H9 (cell line): ENCODE measurements around the gene THRB. TPM values are rescaled to one million over a fixed set of nuclear protein-coding genes. Genes with fewer than 3 reads are reported as not detected.

Source experiments
- DNase-seq: peaks from one replicate; pipeline ENCODE4 v3.0.0-alpha.2; 2017
- H2AFZ ChIP-seq: one replicate; pipeline ENCODE4 v1.6.1; 2013; ENCODE audit warnings: mild to moderate bottlenecking, low read length, control low read depth, moderate library complexity
- H2AK5ac ChIP-seq: 2 replicates; pipeline ENCODE4 v1.6.1; 2013; ENCODE audit warnings: low read length, control low read depth, mixed read lengths; ENCODE audit not compliant: insufficient read length
- H2BK120ac ChIP-seq: one replicate; pipeline ENCODE4 v1.6.1; 2013; ENCODE audit warnings: low read depth, mild to moderate bottlenecking, low read length, control low read depth, inconsistent platforms; ENCODE audit not compliant: poor library complexity, severe bottlenecking
- H2BK12ac ChIP-seq: 2 replicates; pipeline ENCODE4 v1.6.1; 2013; ENCODE audit warnings: low read length, control low read depth, mixed read lengths, low read depth; ENCODE audit not compliant: insufficient read length
- H2BK15ac ChIP-seq: 2 replicates; pipeline ENCODE4 v1.6.1; 2013; ENCODE audit warnings: low read depth, low read length, control low read depth
- H2BK20ac ChIP-seq: one replicate; pipeline ENCODE4 v1.6.1; 2013; ENCODE audit warnings: low read depth, mild to moderate bottlenecking, low read length, control low read depth, inconsistent platforms; ENCODE audit not compliant: poor library complexity, severe bottlenecking
- H2BK5ac ChIP-seq: 2 replicates; pipeline ENCODE4 v1.6.1; 2013; ENCODE audit warnings: low read length, control low read depth, mixed read lengths; ENCODE audit not compliant: insufficient read length
- H3K14ac ChIP-seq: 2 replicates; pipeline ENCODE4 v1.6.1; 2013; ENCODE audit warnings: low read length, control low read depth; ENCODE audit not compliant: insufficient read depth
- H3K18ac ChIP-seq: 2 replicates; pipeline ENCODE4 v1.6.1; 2013; ENCODE audit warnings: low read depth, mild to moderate bottlenecking, mixed read lengths, low read length, control low read depth; ENCODE audit not compliant: insufficient read length
- H3K23ac ChIP-seq: 2 replicates; pipeline ENCODE4 v1.6.1; 2013; ENCODE audit warnings: low read length, control low read depth, mixed read lengths, low read depth; ENCODE audit not compliant: insufficient read length
- H3K23me2 ChIP-seq: 2 replicates; pipeline ENCODE4 v1.6.1; 2013; ENCODE audit warnings: low read depth, mild to moderate bottlenecking, mixed read lengths, low read length, control low read depth; ENCODE audit not compliant: insufficient read length, poor library complexity, severe bottlenecking
- H3K27ac ChIP-seq: 2 replicates; pipeline ENCODE4 v1.5.1; 2013; ENCODE audit warnings: low read length, control low read depth, mixed read lengths, low read depth; ENCODE audit not compliant: insufficient read length
- H3K27me3 ChIP-seq: 2 replicates; pipeline ENCODE4 v1.6.1; 2013; ENCODE audit warnings: low read length, control low read depth, inconsistent platforms; ENCODE audit not compliant: insufficient read depth
- H3K4ac ChIP-seq: 2 replicates; pipeline ENCODE4 v1.6.1; 2013; ENCODE audit warnings: low read depth, mild to moderate bottlenecking, control low read depth, inconsistent platforms, low read length, moderate library complexity
- H3K4me1 ChIP-seq: 2 replicates; pipeline ENCODE4 v1.6.1; 2013; ENCODE audit warnings: low read length, control low read depth, inconsistent platforms; ENCODE audit not compliant: insufficient read depth
- H3K4me2 ChIP-seq: 2 replicates; pipeline ENCODE4 v1.6.1; 2013; ENCODE audit warnings: low read length, control low read depth, mixed read lengths; ENCODE audit not compliant: insufficient read length, insufficient read depth
- H3K56ac ChIP-seq: 2 replicates; pipeline ENCODE4 v1.6.1; 2013; ENCODE audit warnings: low read depth, mild to moderate bottlenecking, mixed read lengths, low read length, control low read depth; ENCODE audit not compliant: insufficient read length
- H3K79me1 ChIP-seq: 2 replicates; pipeline ENCODE4 v1.6.1; 2013; ENCODE audit warnings: low read depth, mild to moderate bottlenecking, moderate library complexity, low read length, control low read depth, inconsistent platforms; ENCODE audit not compliant: insufficient read depth, poor library complexity, severe bottlenecking
- H3K79me2 ChIP-seq: 2 replicates; pipeline ENCODE4 v1.6.1; 2013; ENCODE audit warnings: low read length, control low read depth, inconsistent platforms; ENCODE audit not compliant: insufficient read depth
- H3K9ac ChIP-seq: 2 replicates; pipeline ENCODE4 v1.6.1; 2013; ENCODE audit warnings: low read length, control low read depth, mixed read lengths; ENCODE audit not compliant: insufficient read length; ENCODE audit errors: extremely low read depth
- H3K9me3 ChIP-seq: one replicate; pipeline ENCODE4 v1.6.1; 2013; ENCODE audit warnings: low read depth, low read length, inconsistent platforms; ENCODE audit not compliant: control insufficient read depth
- H3T11ph ChIP-seq: one replicate; pipeline ENCODE4 v1.6.1; 2013; ENCODE audit warnings: mild to moderate bottlenecking, low read length, control low read depth, inconsistent platforms
- H4K20me1 ChIP-seq: one replicate; pipeline ENCODE4 v1.6.1; 2013; ENCODE audit not compliant: control insufficient read depth, insufficient read length, insufficient read depth
- H4K5ac ChIP-seq: 2 replicates; pipeline ENCODE4 v1.6.1; 2013; ENCODE audit warnings: low read depth, mild to moderate bottlenecking, mixed read lengths, low read length, control low read depth; ENCODE audit not compliant: insufficient read length
- H4K8ac ChIP-seq: replicated peaks from 2 replicates; pipeline ENCODE4 v1.6.1; 2013; ENCODE audit warnings: low read length, control low read depth, mixed read lengths, low read depth; ENCODE audit not compliant: insufficient read length
- H4K91ac ChIP-seq: 2 replicates; pipeline ENCODE4 v1.6.1; 2013; ENCODE audit warnings: low read depth, mild to moderate bottlenecking, moderate library complexity, mixed read lengths, low read length, control low read depth; ENCODE audit not compliant: insufficient read length
- H3K27ac Mint-ChIP-seq, 3 experiments: 2 replicates in 2 of 3; 3 replicates in 1 of 3; pipeline ENCODE4 v1.8.0; 2020 to 2021; ENCODE audit warnings: mixed read lengths in 3 of 3, mild to moderate bottlenecking in 1 of 3, moderate library complexity in 1 of 3
- H3K27me3 Mint-ChIP-seq: 2 replicates; pipeline ENCODE4 v1.8.0; 2021; ENCODE audit warnings: low read depth, mild to moderate bottlenecking, moderate library complexity, mixed read lengths
- H3K36me3 Mint-ChIP-seq, 3 experiments: 2 replicates in 2 of 3; 3 replicates in 1 of 3; pipeline ENCODE4 v1.8.0; 2020 to 2021; ENCODE audit warnings: low read depth in 3 of 3, mixed read lengths in 3 of 3; ENCODE audit not compliant: insufficient read depth in 1 of 3
- H3K4me1 Mint-ChIP-seq, 2 experiments: 2 replicates each; pipeline ENCODE4 v1.8.0; 2020; ENCODE audit warnings: mixed read lengths in 2 of 2
- H3K4me3 Mint-ChIP-seq, 2 experiments: 2 replicates in 1 of 2; 3 replicates in 1 of 2; pipeline ENCODE4 v1.8.0; 2020 to 2021; ENCODE audit warnings: mild to moderate bottlenecking in 2 of 2, mixed read lengths in 2 of 2, moderate library complexity in 1 of 2
- H3K9me3 Mint-ChIP-seq, 2 experiments: 2 replicates in 1 of 2; 3 replicates in 1 of 2; pipeline ENCODE4 v1.8.0; 2020; ENCODE audit warnings: mild to moderate bottlenecking in 2 of 2, mixed read lengths in 2 of 2, moderate library complexity in 1 of 2
- CTCF ChIP-seq: fragments of 200-600 bp; sonication (generic); conservative IDR thresholded peaks from 3 replicates; pipeline ENCODE4 v1.8.0; 2021; ENCODE audit warnings: antibody characterized with exemption, mild to moderate bottlenecking
- WGBS: extraction: QIAGEN DNeasy Blood & Tissue Kit; methylation state at CpG from one replicate; pipeline ENCODE4 v1.1.7; 2013; ENCODE audit warnings: missing lambda C conversion rate, low lambda C conversion rate, mixed read lengths; ENCODE audit not compliant: insufficient read length; ENCODE audit errors: extremely low coverage; 5-methylcytosine and 5-hydroxymethylcytosine counted together
- total RNA-seq: library from RNA; stranded (reverse); gene quantifications from 2 replicates; pipeline ENCODE4 v1.2.1, GENCODE V29; 2021

THRB gene
- total RNA-seq, 1 experiment from 2014 or later, result 8.6 TPM

- no peak overlapping the region for H3K27ac Mint-ChIP-seq
- H3K9me3 Mint-ChIP-seq, result peaks cover 3 to 5% of the 10 kb centered on the region in 2 experiments; a peak in 3 of 5 replicates
Observed at GRCh38 chr3:24264011-24264410, 230.6 kb downstream of the THRB start.

More at GRCh38 chr3:24264011-24264410, 230.6 kb downstream of the THRB start:
- no peak overlapping the region for H3K4me3 Mint-ChIP-seq
- DNase-seq, result no peak
- no peaks in the 10 kb centered on the region for H3K27me3 Mint-ChIP-seq
- no peaks in the 10 kb centered on the region for H3K23me2 ChIP-seq
- no peak overlapping the region for H2BK120ac ChIP-seq
- no peaks in the 10 kb centered on the region for H3K9me3 ChIP-seq
- H3T11ph ChIP-seq, result no peak overlapping the region
- no peak overlapping the region for H3K23ac ChIP-seq
- no peak for TF ChIP-seq CTCF
- no CpG with 5 or more reads among the region's 1 CpG for WGBS
- no peak overlapping the region for H3K4ac ChIP-seq
- no peak overlapping the region for H4K5ac ChIP-seq
- H3K4me1 ChIP-seq, result no peaks in the 10 kb centered on the region
- H3K36me3 Mint-ChIP-seq, result peaks cover 3 to 6% (median 3%) of the 10 kb centered on the region in 3 experiments; a peak in 5 of 7 replicates
- H3K9ac ChIP-seq, result no peak overlapping the region
- H2AFZ ChIP-seq, result no peak overlapping the region
- H2BK15ac ChIP-seq, result no peak overlapping the region
- H2BK12ac ChIP-seq, result no peak overlapping the region
- H4K8ac ChIP-seq, result no peak overlapping the region
- no peak overlapping the region for H3K56ac ChIP-seq
- no peak overlapping the region for H2AK5ac ChIP-seq
- H3K79me2 ChIP-seq, result no peaks in the 10 kb centered on the region
- no peaks in the 10 kb centered on the region for H4K20me1 ChIP-seq
- peaks cover 2% of the 10 kb centered on the region for H3K79me1 ChIP-seq
- no peak overlapping the region for H3K18ac ChIP-seq
- H4K91ac ChIP-seq, result no peak overlapping the region
- H3K4me1 Mint-ChIP-seq, result no peaks in the 10 kb centered on the region
- H3K14ac ChIP-seq, result no peak overlapping the region
- H3K27ac ChIP-seq, result no peak overlapping the region
- H2BK20ac ChIP-seq, result no peak overlapping the region
- H3K4me2 ChIP-seq, result no peak overlapping the region
- H3K27me3 ChIP-seq, result no peaks in the 10 kb centered on the region
- no peak overlapping the region for H2BK5ac ChIP-seq
